Measurements from ENCODE around the gene TTC7B.

GRCh38 chr14:90700933-90701776, 115.1 kb downstream of the TTC7B start:
- TF ChIP-seq CTCF (optimal IDR thresholded peaks at IDR 0.05 in 1 of 3, IDR thresholded peaks at IDR 0.05 in 1 of 3, conservative IDR thresholded peaks at IDR 0.05 in 1 of 3; ENCODE audit: extremely low read depth in 1 of 3, insufficient read depth in 2 of 3, low read length in 3 of 3), result no peak
- TF ChIP-seq EZH2 (IDR thresholded peaks at IDR 0.05; ENCODE audit: low read length), result no peak

All from keratinocyte (primary cell).